HG03139 (cell line): Measurements from ENCODE around the gene GFPT2.

Experiments used
- ATAC-seq: cut with Tn5 transposase; IDR thresholded peaks from one replicate; pipeline ENCODE4 v1.9.1; 2021; ENCODE audit not compliant: unreplicated experiment

GFPT2 gene

DNA sequence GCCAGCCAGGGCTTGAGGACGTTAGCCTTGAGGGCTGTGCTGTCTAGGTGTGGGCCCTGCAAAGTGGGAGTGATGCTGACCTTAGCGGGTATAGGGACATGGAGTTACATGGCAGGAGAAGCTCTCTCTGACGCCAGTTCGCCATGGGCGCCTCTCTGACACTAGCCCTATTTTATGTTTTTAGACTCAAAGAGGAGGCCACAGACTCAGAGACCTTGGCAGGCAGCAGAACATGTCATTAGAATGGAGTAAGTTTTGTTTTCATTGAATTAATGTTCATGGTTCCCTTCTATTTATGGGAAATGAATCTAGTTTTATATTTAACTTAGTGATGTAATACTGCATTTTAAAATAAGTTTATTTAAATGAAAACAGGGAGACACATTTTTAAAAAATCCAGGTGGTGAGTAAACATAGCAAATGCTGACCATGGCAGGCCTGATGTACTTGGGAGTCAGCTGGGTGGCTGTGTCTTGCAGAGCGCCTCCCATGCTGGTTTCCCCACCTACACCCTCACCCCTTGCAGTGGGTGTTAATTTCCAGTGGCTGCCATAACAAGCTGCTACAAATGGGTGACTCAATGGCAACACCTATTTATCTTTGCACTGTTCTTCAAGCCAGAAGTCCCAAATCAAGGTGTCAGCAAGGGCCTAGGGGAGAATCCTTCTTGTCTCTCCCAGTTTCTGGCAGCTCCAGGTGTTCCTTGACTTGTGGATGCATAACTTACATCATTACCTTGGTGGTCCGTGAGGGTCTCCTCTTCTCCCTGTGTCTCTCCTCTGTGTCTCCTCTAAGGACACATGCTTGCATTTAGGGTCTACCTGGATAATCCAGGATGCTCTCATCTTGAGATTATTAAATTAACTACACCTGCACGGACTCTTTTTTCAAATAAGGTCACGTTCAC, 25.6 kb upstream of the GFPT2 start:
- ATAC-seq, result no peak

DNA sequence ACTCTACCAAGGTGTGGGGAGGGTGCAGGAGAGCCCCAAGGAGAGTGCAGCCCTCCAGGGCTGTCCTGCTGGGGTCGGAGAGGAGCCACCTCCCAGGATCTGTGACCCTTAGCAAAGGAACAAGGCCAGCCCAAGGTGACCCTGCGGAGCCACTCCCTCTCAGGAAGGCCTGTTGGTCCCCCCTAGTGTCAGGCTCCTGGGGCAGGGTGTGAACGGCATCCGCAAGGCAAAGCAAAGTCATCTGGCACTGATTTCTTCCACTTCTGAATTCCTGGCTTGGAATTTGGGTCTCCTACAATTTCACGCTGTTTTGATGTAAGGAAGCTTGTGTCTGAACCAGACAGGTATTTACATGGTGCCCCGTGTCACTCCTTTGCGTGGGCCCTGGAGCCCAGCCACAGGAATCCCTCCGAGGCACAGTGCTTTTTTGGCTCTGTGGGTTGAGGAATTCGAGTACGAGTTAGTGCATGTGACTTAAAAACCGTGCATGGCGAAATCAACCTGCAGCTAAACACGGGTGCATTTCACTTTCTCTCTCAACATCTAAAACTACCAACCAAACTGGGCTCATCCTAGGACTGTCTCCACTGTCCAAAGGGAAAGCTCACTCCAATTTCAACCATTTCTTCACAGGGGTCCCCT, 24.5 kb upstream of the GFPT2 start:
- no peak for ATAC-seq

DNA sequence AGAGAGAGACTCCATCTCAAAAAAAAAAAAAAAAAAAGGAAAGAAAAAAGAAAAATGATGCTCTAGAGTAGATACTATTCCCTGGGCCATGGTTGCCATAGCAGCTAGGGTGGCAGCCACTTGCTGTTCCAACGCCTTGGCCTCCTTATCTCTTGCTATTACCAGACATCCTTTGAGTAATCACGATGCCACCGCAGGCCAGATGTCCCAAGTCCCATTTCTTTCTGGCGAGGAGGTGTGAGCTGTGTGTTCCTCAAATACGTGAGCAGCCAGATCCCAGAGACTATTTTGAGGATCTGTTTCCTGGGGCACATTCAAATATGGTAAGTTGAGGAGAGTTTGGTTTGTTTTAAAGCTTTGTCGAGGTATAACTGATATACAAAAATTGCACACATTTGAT, 23.4 kb upstream of the GFPT2 start:
- ATAC-seq, result no peak

DNA sequence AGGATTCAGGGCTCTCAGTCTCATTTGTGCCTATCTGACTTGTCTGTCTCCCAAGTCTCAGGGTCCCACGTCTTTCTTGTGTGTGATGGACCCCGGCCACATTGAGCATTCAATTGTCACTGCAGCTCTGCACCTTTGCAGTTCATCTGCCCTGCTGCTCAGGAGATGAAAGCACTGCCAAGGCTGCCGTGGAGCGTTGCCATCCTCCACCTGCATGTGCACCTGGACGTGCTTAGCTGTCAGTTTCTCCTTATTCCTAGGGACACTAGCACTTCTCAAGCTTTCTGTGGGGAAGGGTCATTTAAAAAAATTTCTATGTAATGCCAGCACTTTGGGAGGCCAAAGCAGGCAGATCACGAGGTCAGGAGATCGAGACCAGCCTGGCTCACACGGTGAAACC, 22.8 kb upstream of the GFPT2 start:
- no peak for ATAC-seq

DNA sequence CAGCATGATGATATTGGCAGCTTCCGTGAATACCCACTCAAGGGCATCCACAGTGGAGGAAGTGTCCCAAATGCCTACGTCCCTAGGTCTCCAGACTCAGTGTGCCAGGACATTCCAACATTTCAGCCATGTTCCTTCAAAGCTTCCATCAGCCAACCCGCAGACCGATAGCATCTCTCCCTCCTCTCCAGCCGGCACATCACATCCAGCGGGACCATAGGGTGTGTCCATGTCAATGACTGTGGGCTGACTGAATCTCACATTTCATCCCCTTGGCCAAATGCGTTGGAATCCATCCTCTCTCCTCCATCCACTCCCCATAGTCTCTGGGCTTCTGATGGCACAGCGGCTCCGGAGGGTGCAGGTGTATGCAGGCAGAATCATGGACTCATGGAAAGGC, 22.2 kb upstream of the GFPT2 start:
- ATAC-seq, result no peak

DNA sequence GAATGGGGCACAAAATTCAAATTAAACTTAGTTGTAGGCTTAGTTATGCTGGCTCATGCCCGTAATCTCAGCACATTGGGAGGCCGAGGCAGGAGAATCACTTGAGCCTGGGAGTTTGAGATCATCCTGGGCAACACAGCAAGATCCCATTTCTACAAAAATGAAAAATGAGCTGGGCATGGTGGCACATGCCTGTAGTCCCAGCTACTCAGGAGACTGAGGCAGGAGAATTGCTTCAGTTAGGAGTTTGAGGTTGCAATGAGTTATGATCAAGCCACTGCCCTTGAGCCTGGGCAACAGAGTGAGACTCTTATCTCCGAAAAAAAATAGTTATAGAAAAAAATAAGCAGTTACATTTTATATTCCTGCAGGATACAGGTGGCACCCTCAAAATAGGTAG, 20.7 kb upstream of the GFPT2 start:
- ATAC-seq, result no peak

DNA sequence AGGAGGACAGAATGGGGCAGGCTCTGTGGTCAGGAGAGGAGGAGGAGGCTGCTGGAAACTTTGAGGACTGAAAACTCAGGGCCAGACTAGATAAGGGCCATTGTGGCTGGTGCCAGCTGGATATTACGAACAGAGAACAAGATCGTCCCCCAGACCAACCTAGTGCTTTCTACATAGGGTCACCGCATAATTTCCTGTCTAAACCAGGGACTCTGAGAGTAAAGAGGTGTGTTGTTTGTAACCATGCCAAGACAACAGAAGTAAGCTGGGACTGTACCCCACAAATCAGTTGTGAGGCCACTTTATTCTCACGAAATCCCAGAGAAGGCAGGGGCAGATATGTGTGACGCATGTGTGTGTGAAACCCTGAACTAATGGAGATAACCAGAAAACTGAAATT, 20.3 kb upstream of the GFPT2 start:
- no peak for ATAC-seq

DNA sequence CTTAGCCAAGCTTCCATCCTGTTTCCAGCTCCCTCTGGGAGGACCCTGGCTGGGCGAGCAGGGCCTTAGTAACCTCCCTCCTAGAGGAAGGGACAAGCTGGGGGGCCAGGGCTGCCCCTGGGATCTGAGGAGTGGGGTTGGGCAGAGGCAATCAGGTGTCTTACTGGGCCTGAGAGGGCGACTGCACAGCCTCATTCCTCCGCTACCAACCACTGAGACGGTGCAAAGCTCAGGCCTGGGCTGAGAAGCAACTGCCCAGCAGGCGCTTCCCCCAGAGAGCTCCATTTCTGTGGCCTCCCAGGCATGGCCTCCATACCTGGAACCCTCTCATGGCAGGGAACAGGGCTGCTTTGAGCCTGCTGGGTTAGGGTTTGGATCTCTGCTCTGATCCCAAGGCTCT, 18.8 kb upstream of the GFPT2 start:
- no peak for ATAC-seq

DNA sequence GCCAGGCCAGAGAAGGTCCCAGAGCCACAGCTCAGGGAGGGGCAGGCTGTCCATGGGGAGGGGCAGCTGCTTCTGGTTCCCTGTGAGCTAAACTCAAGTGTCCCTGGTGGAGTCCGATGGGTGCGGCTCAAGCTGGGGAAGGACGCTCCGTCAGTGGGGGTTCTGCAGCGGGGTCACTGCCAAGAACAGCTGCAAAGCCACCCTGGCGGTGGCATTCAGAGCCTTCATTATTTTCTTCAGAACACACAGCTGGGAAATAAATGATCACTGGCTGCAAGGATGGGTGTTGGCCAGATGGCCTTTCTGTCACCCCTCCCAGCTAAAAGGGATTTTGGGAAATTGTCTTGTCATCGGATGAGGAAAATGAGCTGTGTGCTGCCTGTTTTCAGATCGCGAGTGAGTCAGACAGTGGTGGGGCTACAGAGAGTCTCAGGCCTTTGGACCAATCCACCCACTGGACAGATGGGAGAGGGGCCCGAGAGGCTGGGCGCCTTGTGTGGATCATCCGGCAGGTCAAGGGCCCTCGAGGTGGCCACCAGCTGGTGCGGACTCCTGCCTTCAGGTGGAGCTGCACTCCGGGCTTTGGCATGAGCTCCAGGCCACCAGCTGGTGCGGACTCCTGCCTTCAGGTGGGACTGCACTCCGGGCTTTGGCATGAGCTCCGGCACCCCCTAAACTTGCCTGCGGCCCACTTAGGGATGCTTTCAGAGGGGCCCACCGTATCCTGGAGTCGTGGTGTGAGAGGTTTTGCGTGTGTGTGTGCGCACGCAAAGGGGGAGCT, 17.9 kb upstream of the GFPT2 start:
- ATAC-seq, result no peak

DNA sequence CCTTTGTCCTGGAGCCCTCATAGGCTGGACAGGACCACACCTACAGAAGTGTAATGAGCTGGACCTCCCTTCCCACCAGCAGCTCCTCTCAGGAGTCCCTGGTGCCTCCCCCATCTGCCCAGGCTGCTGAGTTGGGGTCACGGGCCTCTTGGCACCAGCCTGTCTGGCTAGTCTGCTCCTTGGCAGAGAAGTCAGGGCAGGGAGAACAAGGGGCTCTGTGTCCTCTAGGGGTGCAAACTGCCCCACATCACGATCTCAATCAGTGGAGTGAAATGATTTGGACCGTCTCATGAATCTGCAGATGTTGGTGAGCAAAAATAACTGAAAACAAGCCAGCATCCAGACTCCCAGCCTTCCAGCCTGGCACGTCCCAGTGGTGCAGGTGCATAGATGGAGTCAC, 14.9 kb upstream of the GFPT2 start:
- no peak for ATAC-seq

DNA sequence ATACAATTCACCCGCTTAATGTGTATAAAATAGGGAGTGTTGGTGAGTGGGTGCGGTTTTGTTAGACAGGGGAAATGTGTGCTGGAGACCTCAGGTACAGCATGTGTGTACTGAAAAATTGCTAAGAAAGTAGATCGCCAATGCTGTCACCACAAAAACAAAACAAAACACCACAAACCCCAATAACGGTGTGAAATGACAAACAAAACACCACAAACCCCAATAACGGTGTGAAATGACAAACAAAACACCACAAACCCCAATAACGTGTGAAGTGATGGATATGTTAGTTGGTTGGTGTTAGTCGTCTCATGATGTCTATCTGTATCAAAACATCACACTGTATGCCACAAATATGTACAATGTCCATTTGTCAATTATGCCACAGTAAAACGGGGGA, 14.2 kb upstream of the GFPT2 start:
- no peak for ATAC-seq

DNA sequence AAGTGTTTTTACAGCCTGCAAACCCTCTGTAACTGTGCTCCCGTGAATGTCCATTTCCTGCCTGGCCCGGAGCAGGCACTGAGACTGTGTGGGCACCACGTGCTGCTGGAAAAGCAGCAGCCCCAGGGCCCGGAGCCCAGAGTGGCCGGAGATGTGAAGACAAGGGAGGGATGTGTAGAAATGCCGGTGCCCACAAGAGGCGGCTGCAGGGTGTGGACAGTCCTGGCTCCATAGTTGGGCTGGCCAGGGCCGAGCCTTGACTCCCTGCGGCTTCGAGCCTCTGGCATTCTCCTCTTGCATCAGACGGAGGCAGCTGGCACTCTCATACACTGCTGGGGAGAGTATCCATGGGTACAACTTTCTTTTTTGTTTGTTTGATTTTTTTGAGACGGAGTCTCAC, 13.2 kb upstream of the GFPT2 start:
- ATAC-seq, result no peak

DNA sequence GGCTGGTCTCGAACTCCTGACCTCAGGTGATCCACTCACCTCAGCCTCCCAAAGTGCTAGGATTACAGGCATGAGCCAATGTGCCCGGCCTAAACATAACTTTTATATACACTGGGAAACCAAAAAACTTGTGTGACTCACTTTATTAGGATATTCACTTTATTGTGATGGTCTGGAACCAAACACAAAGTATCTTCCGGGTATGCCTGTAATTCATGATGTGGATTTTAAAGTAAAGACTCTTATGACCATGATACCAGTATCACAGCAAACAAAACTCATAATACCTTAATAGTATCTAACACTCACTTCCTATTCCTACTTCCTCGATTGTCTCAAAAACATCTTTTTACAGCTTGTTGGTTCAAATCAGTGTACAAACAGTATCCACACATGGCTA, 12.7 kb upstream of the GFPT2 start:
- no peak for ATAC-seq

DNA sequence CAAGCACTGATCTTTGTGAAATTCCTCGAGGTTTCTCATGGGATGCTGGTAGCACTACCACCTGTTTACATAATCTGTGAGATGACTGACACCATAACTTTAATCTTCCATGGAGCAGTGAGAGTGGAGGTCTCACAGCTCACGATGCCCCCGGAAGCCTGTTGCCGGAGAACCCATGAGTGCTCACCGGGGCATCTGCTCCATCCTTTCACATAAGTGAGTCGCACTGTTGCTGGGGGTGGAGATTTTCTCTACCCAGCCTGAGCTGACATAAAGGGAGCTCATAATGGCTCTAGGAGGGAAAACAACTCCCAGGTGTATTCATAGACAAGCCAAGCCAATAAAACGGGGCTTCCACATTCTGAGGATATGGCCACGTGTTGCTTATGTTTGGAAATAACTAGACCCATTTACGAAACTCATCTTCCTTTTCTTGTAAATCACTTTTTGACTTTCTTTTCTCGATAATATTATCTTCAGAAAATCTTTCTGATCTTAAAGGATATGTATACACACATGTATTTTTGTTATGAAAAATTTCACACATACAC, 11.2 kb upstream of the GFPT2 start:
- no peak for ATAC-seq

DNA sequence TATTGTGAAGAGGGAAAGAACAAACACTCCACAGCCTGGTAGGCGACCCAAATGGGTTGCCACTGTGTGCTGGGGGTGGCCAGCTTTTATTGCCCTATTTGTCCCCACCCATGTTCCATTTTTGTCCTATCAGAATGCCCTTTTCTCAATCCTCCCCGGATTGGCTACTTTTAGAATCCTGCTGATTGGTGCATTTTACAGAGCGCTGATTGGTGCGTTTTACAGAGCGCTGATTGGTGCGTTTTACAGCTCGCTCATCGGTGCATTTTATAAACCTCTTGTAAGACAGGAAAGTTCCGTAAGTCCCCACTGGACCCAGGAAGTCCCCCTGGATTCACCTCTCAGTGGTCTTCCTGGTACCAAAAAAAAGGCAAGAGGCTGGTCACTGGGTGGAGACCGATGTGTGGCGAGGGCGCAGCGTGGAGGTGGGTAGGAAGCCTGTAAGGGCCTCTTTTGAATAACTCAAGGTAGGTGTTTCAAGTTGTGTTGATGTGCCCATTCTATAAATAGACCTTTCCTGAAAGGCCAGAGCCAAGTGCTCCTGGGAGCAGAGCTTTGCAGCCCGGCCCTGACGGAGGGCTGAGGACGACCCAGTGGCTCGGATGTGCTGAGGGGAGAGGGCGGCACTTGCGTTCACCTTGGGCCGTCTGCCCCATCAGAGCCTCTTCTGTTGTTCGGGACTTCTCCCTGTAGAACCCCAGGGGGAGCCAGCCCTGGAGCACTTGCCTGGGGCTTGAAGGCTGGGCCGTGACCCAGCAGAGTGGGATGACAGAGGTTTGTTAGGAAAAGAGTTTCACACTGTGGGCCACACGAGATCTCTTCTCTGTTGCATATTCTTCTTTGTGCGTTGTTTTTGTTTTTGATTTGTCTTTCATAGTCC, 7.2 kb upstream of the GFPT2 start:
- ATAC-seq, result no peak

DNA sequence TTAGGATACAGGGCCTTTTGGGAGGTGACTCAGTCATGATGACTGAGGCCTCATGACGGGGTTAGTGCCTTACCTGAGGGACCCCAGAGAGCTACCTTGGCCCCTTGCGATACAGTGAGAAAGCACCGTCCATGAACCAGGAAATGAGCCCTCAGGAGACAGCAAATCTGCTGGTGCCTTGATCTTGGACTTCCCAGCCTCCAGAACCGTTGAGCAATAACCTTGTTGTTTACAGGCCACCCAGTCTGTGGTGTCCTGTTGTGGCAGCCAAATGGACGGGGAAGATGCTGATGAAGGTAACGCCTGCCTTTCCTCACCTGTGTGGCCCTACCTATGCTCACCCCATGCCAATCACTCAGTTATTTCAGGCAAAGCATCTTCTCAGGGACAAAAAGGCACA, 5.6 kb upstream of the GFPT2 start:
- ATAC-seq, result no peak

DNA sequence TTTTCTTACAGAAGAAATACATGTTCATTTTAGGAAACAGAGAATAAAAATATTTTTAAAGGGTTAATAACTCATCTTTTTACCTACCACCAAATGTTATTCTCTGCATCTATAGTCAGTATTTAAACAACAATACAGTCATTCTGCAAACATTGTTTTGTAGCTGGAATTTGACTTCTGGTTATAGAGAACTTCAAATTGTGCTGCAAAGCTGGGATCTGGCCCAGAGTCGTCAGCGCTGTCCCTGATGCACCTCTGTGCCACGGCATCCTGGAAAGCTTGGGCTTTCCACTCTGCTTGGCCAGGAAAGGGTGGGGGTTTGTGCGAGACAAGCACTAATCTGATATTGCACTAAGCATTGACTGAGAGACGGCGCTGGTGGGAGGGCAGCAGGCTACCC, 5.0 kb upstream of the GFPT2 start:
- no peak for ATAC-seq

DNA sequence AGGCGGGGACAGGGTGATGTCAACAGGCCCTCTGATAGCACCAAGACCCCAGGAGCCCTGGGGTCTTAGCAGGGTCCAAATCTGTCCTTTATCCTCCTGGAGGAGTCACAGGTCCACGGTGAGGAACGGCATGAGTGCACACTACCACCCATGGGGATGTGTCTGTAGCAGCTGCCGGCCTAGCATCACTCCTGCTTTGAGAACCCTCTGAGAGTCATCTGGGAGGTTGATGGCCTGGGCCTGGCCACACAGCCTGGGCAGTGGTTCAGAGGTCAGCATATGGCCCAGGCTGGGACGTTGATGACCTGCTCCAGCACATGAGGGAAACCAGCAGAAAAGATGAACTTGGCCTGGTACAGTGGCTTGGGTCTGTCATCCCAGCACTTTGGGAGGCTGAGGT, 1.8 kb upstream of the GFPT2 start:
- no peak for ATAC-seq

DNA sequence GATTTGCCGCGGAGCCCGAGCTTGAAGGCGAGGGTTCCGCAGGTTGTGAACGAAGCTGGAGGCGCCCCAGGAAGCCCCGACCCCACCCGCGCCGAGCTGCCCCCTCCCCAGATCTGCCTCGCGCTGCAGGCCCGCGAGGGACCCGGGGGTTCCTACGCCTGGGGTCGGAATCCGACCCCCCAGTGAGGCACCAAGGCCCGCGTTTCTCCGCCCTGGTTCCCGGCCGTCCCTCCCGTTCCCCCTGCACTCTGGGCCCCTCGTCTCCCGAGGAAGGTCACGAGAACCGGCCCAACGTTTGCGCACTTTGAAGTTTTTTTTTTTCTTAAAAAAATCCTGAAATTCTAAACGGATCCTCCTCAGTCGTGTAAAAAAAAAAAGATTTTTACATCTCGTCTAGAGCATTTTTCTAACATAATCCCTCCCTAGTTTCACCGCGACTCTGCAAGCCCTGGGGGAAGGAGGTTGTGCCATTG, 880 bp upstream of the GFPT2 start:
- ATAC-seq, result no peak
